Fibroblast of lung (primary cell): Measurements from ENCODE around the gene GOLGA3. TPM values are rescaled to one million over a fixed set of nuclear protein-coding genes. Genes with fewer than 3 reads are reported as not detected.
"Not testable (repeated sequence)": the region's sequence is repeated elsewhere in the genome, so short reads cannot be mapped to it uniquely, and the experiment has no call there.

ENCODE experiments used
- DNase-seq, 2 donors: peaks; one replicate each; pipeline versions ENCODE4 v3.0.0 to v3.0.0-alpha.2; 2010; ENCODE audit warnings: low read depth in 2 of 2
- H2AFZ ChIP-seq: 2 replicates; pipeline ENCODE4 v1.5.1; 2012; ENCODE audit warnings: low read length, control low read depth, inconsistent platforms
- H3K27ac ChIP-seq: 2 replicates; pipeline ENCODE4 v1.5.1; 2011; ENCODE audit warnings: low read length, control low read depth; ENCODE audit not compliant: insufficient read depth
- H3K27me3 ChIP-seq: 2 replicates; pipeline ENCODE4 v1.5.1; 2011; ENCODE audit warnings: mild to moderate bottlenecking, low read length; ENCODE audit not compliant: control insufficient read depth, insufficient read depth
- H3K36me3 ChIP-seq: 2 replicates; pipeline ENCODE4 v1.5.1; 2011; ENCODE audit warnings: low read length; ENCODE audit not compliant: control insufficient read depth, insufficient read depth
- H3K4me1 ChIP-seq: 2 replicates; pipeline ENCODE4 v1.5.1; 2011; ENCODE audit warnings: low read length; ENCODE audit not compliant: control insufficient read depth, insufficient read depth; ENCODE audit errors: extremely low read depth
- H3K4me2 ChIP-seq: 2 replicates; pipeline ENCODE4 v1.5.1; 2011; ENCODE audit warnings: low read length, control low read depth; ENCODE audit not compliant: insufficient read depth; ENCODE audit errors: extremely low read depth
- H3K4me3 ChIP-seq, 4 experiments: fragments of 200-600 bp in 1 of 4; sonication (generic) in 1 of 4; replicated peaks in 1 of 4; 2 replicates each; pipeline ENCODE4 v1.5.1; 2011 to 2016; ENCODE audit warnings: low read length in 4 of 4, low read depth in 3 of 4, mild to moderate bottlenecking in 3 of 4, control low read depth in 2 of 4, inconsistent platforms in 1 of 4, mixed read lengths in 1 of 4; ENCODE audit not compliant: insufficient read depth in 1 of 4; ENCODE audit errors: control extremely low read depth in 1 of 4
- H3K79me2 ChIP-seq: 2 replicates; pipeline ENCODE4 v1.5.1; 2012; ENCODE audit warnings: mild to moderate bottlenecking, low read length, inconsistent platforms; ENCODE audit not compliant: control insufficient read depth, insufficient read depth
- H3K9ac ChIP-seq: 2 replicates; pipeline ENCODE4 v1.5.1; 2011; ENCODE audit warnings: mild to moderate bottlenecking, low read length, control low read depth; ENCODE audit not compliant: insufficient read depth
- H3K9me3 ChIP-seq: 2 replicates; pipeline ENCODE4 v1.5.1; 2012; ENCODE audit warnings: low read depth, low read length; ENCODE audit not compliant: control insufficient read depth, insufficient read depth
- H4K20me1 ChIP-seq: 2 replicates; pipeline ENCODE4 v1.5.1; 2011; ENCODE audit warnings: low read length; ENCODE audit not compliant: control insufficient read depth, insufficient read depth; ENCODE audit errors: extremely low read depth
- EZH2 ChIP-seq: IDR thresholded peaks from 2 replicates; pipeline ENCODE4 v1.5.1; 2012; ENCODE audit warnings: low read length, control low read depth, mild to moderate bottlenecking; ENCODE audit errors: missing control alignments
- polyA plus RNA-seq, 2 donors: library from polyadenylated mRNA; depleted of rRNA in 1 of 2; stranded (reverse) in 1 of 2; unstranded in 1 of 2; fragments of >200 nt; gene quantifications; 2 replicates each; pipeline ENCODE4 v1.2.1, GENCODE V29; 2011 to 2012; ENCODE audit warnings: missing spikeins in 1 of 2
- total RNA-seq: library from RNA; depleted of rRNA; stranded (reverse); fragments of >200 nt; gene quantifications from 2 replicates; pipeline ENCODE4 v1.2.1, GENCODE V29; 2014
- TF ChIP-seq, protein P1 (sequence below), 2 donors: IDR thresholded peaks in 1 of 2; conservative IDR thresholded peaks in 1 of 2; 1 replicate in 1 of 2; 2 replicates in 1 of 2; pipeline ENCODE4 v1.5.1; 2011 to 2012; ENCODE audit warnings: low read length in 2 of 2, control low read depth in 1 of 2, inconsistent platforms in 1 of 2, low read depth in 1 of 2, mild to moderate bottlenecking in 1 of 2

GOLGA3 gene
- total and polyA plus RNA-seq, 2 donors (not counting 1 experiment from before 2014, with no cell fraction given) = 28.3 to 133 TPM

DNA sequence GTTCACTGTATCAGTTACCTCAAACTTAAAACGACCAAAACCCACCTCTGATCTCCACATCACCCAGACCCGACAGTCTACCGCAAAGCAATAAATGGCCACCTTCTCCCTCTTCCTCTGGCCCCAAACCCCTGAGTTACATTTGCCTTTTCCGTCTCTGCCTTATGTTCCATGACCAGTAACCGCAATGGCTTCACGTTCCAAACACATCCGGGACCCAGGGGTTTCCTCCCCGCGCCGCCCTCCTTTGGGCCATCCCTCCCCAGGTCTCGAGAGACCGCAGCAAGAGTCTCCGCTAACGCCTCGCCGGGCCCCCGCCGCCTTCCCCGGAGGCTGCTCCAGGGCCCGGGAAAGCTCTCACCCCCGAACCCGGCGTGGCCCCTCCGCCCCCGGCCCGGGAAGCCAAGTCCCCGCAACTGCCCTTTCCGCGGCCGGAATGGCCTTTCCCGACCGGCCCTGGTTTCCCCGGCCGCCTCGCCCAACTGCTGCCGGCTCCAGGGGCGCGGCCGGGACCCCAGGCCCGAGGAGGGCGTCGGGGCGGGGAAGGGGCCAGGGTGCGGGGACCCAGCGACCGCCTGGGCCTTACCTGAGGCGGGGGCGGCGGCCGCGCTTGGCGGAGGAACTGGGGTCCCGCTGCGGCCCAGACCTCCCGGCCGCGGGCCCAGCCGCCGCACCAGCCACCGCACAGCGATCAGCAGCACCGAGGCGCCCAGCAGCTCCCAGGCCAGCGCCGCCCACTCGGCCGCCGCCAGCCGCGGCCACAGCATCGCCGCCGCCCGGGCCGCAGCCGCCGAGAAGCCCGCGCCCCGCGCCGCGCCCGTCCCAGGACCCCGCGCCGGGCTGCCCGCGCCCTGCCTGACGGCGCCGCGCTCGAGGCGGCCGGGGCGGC, 67.4 kb downstream of the GOLGA3 start, which contains the start of gene ANKLE2:
Gene ANKLE2, minus strand, starts transcription at position 801 of the 889 bp plus-strand sequence. Its CDS starts 34 bp downstream, at position 767.
- DNase-seq = peak; percentile 62 to 80
- TF ChIP-seq, protein P1, sequence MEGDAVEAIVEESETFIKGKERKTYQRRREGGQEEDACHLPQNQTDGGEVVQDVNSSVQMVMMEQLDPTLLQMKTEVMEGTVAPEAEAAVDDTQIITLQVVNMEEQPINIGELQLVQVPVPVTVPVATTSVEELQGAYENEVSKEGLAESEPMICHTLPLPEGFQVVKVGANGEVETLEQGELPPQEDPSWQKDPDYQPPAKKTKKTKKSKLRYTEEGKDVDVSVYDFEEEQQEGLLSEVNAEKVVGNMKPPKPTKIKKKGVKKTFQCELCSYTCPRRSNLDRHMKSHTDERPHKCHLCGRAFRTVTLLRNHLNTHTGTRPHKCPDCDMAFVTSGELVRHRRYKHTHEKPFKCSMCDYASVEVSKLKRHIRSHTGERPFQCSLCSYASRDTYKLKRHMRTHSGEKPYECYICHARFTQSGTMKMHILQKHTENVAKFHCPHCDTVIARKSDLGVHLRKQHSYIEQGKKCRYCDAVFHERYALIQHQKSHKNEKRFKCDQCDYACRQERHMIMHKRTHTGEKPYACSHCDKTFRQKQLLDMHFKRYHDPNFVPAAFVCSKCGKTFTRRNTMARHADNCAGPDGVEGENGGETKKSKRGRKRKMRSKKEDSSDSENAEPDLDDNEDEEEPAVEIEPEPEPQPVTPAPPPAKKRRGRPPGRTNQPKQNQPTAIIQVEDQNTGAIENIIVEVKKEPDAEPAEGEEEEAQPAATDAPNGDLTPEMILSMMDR (conservative IDR thresholded peaks at IDR 0.05 in 1 of 2, IDR thresholded peaks at IDR 0.05 in 1 of 2; ENCODE audit: low read depth in 1 of 2, low read length in 2 of 2) = no peak
- TF ChIP-seq EZH2 = no peak

DNA sequence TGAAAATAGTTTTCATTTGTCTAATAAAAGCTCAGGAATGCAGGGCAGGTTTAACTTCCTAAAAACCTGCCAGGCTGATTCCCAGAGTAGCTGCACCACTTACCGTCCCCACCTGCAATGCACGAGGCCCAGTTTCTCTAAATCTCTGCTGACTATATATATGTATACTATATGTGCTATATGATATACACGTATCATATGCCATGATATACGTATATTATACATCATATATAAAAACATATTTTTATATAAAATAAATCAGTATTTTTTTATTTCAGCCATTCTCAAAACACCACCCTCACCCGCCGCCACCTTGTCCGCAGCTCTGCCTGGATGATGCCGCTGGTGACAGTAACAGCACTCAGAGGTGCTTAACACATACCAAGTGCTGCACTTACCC, 69.3 kb downstream of the GOLGA3 start:
- Histone ChIP-seq H2AFZ (no peak overlapping the region), H3K4me1 (peaks cover 3% of the 10 kb centered on the region), H3K4me3 (peak overlapping the region in 1 of 4 experiments; percentile 7), H4K20me1 (peaks cover 3% of the 10 kb centered on the region), H3K36me3 (peaks cover 7% of the 10 kb centered on the region), H3K9ac (no peak overlapping the region), H3K27me3 (no peaks in the 10 kb centered on the region), H3K79me2 (peaks cover 64% of the 10 kb centered on the region), H3K4me2 (peak overlapping the region; percentile 68), H3K9me3 (no peaks in the 10 kb centered on the region), H3K27ac (no peak overlapping the region)
- no peak for TF ChIP-seq EZH2
- TF ChIP-seq, protein P1 (conservative IDR thresholded peaks at IDR 0.05 in 1 of 2, IDR thresholded peaks at IDR 0.05 in 1 of 2; ENCODE audit: low read depth in 1 of 2, low read length in 2 of 2) = no peak
- DNase-seq = no peak

More for the DNA sequence above, 67.4 kb downstream of the GOLGA3 start, which contains the start of gene ANKLE2:
- Histone ChIP-seq H3K9ac (peak within 1 kb of the TSS; percentile 89), H3K36me3 (peaks cover 2% of the 10 kb centered on the region), H3K27ac (peak within 1 kb of the TSS; percentile 94), H3K79me2 (peaks cover 47% of the 10 kb centered on the region), H3K4me3 (peak within 1 kb of the TSS; percentile 77 to 95 (median 82)), H3K4me2 (peak within 1 kb of the TSS; percentile 80), H4K20me1 (peaks cover 3% of the 10 kb centered on the region), H2AFZ (peak within 1 kb of the TSS; percentile 67), H3K9me3 (no peaks in the 10 kb centered on the region), H3K27me3 (no peaks in the 10 kb centered on the region), H3K4me1 (peaks cover 4% of the 10 kb centered on the region)

DNA sequence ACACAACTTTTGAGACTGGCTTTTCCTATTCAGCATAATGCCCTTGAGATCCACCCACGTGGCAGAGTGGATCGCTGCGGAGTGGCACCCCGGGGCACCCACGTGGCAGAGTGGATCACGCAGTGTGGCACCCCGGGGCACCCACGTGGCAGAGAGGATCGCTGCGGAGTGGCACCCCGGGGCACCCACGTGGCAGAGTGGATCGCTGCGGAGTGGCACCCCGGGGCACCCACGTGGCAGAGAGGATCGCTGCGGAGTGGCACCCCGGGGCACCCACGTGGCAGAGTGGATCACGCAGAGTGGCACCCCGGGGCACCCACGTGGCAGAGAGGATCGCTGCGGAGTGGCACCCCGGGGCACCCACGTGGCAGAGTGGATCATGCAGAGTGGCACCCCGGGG, 69.8 kb downstream of the GOLGA3 start:
- H2AFZ ChIP-seq, H3K4me2 ChIP-seq, DNase-seq, H3K27me3 ChIP-seq, H3K27ac ChIP-seq, H3K9ac ChIP-seq, H4K20me1 ChIP-seq, H3K4me1 ChIP-seq, H3K36me3 ChIP-seq, H3K4me3 ChIP-seq, H3K9me3 ChIP-seq: not testable (repeated sequence)
- peaks cover 67% of the 10 kb centered on the region for H3K79me2 ChIP-seq
